Sigmoid colon (tissue), 7 donors: ENCODE results near the gene PPARD. TPM values are rescaled to one million over a fixed set of nuclear protein-coding genes. Genes with fewer than 3 reads are reported as not detected.
A peak's percentile ranks its signal among the peaks of the same experiment; 100 is the strongest.
"Not testable (repeated sequence)": the region's sequence is repeated elsewhere in the genome, so short reads cannot be mapped to it uniquely, and the experiment has no call there.

ENCODE experiments used
- DNase-seq: peaks from one replicate; pipeline ENCODE4 v3.0.0-alpha.2; 2019
- H3K27ac ChIP-seq, 4 donors: fragments of 200-600 bp; sonication (generic); one replicate each; pipeline ENCODE4 v1.5.1; 2016 to 2019; ENCODE audit warnings: mild to moderate bottlenecking in 1 of 4
- H3K27me3 ChIP-seq, 3 donors: fragments of 200-600 bp; sonication (generic); one replicate each; pipeline ENCODE4 v1.5.1; 2019; ENCODE audit warnings: mild to moderate bottlenecking in 1 of 3
- H3K36me3 ChIP-seq, 4 donors: fragments of 200-600 bp; sonication (generic); one replicate each; pipeline ENCODE4 v1.5.1; 2016 to 2019
- H3K4me1 ChIP-seq, 4 donors: fragments of 200-600 bp; sonication (generic); one replicate each; pipeline ENCODE4 v1.5.1; 2017 to 2019
- H3K4me3 ChIP-seq, 4 donors: fragments of 200-600 bp; sonication (generic); one replicate each; pipeline ENCODE4 v1.5.1; 2017 to 2019; ENCODE audit warnings: mild to moderate bottlenecking in 2 of 4, moderate library complexity in 1 of 4
- H3K9me3 ChIP-seq, 4 donors: fragments of 200-600 bp in 3 of 4; sonication (generic) in 3 of 4; one replicate each; pipeline versions ENCODE4 v1.5.1 to v1.6.1; 2013 to 2019
- CTCF ChIP-seq, 4 experiments: fragments of 450-650 bp in 3 of 4; fragments of 200-600 bp in 1 of 4; IDR thresholded peaks; one replicate each; pipeline ENCODE4 v1.5.1; 2016 to 2019; ENCODE audit warnings: antibody characterized with exemption in 4 of 4, mild to moderate bottlenecking in 3 of 4, moderate library complexity in 2 of 4
- EP300 ChIP-seq, 4 donors: sonication (generic); formaldehyde crosslinking; IDR thresholded peaks; one replicate each; pipeline ENCODE4 v1.6.1; 2017; ENCODE audit warnings: antibody characterized with exemption in 4 of 4
- POLR2A ChIP-seq, 2 donors: fragments of 450-650 bp; IDR thresholded peaks; one replicate each; pipeline ENCODE4 v1.6.1; 2016; ENCODE audit warnings: antibody characterized with exemption in 2 of 2, mild to moderate bottlenecking in 2 of 2, moderate library complexity in 2 of 2
- POLR2AphosphoS5 ChIP-seq, 4 donors: sonication (generic); formaldehyde crosslinking; IDR thresholded peaks; one replicate each; pipeline ENCODE4 v1.6.1; 2017; ENCODE audit warnings: antibody characterized with exemption in 4 of 4
- WGBS, 2 donors: extraction: QIAGEN DNeasy Blood & Tissue Kit; methylation state at CpG; one replicate each; pipeline ENCODE4 v1.1.7; 2013; 5-methylcytosine and 5-hydroxymethylcytosine counted together
- intact Hi-C: fragments of 100-400 bp; cut with DNase I; formaldehyde crosslinking; loops from one replicate; pipeline ENCODE4 v1.15.1; 2023
- polyA plus RNA-seq, 3 donors: library from polyadenylated mRNA; stranded (reverse); fragments of 200-250 nt; gene quantifications; one replicate each; pipeline ENCODE4 v1.2.3, GENCODE V29; 2013
- total RNA-seq, 4 donors: library from RNA; depleted of rRNA; stranded (reverse); fragments of >200 nt; gene quantifications; one replicate each; pipeline ENCODE4 v1.1.0, GENCODE V29; 2016
- donor health status: healthy with polysubstance abuse.
- donor health status: Bipolar disorder and iron deficiency.
- donor health status: healthy.

PPARD gene
- total and polyA plus RNA-seq, 7 donors, result 5.8 to 75.4 (median 16.8) TPM

GRCh38 chr6:35428421-35429149 is 86.2 kb downstream of the PPARD start:
- Histone ChIP-seq H3K9me3 (peaks cover 0 to 7% (median 5%) of the 10 kb centered on the region in 4 donors), H3K4me1 (peaks cover 0 to 10% (median 3%) of the 10 kb centered on the region in 4 donors), H3K27ac (no peak overlapping the region), H3K4me3 (no peak overlapping the region), H3K36me3 (peaks cover 12 to 42% (median 24%) of the 10 kb centered on the region in 4 donors), H3K27me3 (no peaks in the 10 kb centered on the region)
- no peak for DNase-seq
- 87 to 95% methylated on average over 10 of the region's 10 CpGs for WGBS, 2 donors
- intact Hi-C loops, result no loop called here
- no peak for TF ChIP-seq EP300 (IDR thresholded peaks at IDR 0.05)
- no peak for TF ChIP-seq CTCF (IDR thresholded peaks at IDR 0.05)
- no peak for TF ChIP-seq POLR2A (IDR thresholded peaks at IDR 0.05)
- TF ChIP-seq POLR2AphosphoS5 (IDR thresholded peaks at IDR 0.05), result no peak

GRCh38 chr6:35429463-35429862 is 87.1 kb downstream of the PPARD start:
- no peak for DNase-seq
- 97 to 98% methylated on average over 2 of the region's 2 CpGs for WGBS, 2 donors
- intact Hi-C loops, result no loop called here
- Histone ChIP-seq H3K27ac (no peak overlapping the region), H3K4me1 (peaks cover 0 to 10% (median 3%) of the 10 kb centered on the region in 4 donors), H3K9me3 (peaks cover 0 to 7% (median 5%) of the 10 kb centered on the region in 4 donors), H3K36me3 (peaks cover 8 to 33% (median 15%) of the 10 kb centered on the region in 4 donors), H3K4me3 (no peak overlapping the region), H3K27me3 (no peaks in the 10 kb centered on the region)
- TF ChIP-seq CTCF (IDR thresholded peaks at IDR 0.05), result no peak

GRCh38 chr6:35432291-35432690 is 89.9 kb downstream of the PPARD start:
- Histone ChIP-seq H3K4me1 (peaks cover 0 to 10% (median 8%) of the 10 kb centered on the region in 4 donors), H3K4me3 (no peak overlapping the region), H3K27me3 (no peaks in the 10 kb centered on the region), H3K36me3 (peaks cover 0 to 5% (median 0%) of the 10 kb centered on the region in 4 donors), H3K27ac (no peak overlapping the region), H3K9me3 (peaks cover 0 to 7% (median 5%) of the 10 kb centered on the region in 4 donors)
- no peak for TF ChIP-seq POLR2A (IDR thresholded peaks at IDR 0.05)
- no peak for TF ChIP-seq CTCF (IDR thresholded peaks at IDR 0.05)
- TF ChIP-seq EP300 (IDR thresholded peaks at IDR 0.05), result no peak
- no peak for TF ChIP-seq POLR2AphosphoS5 (IDR thresholded peaks at IDR 0.05)
- DNase-seq, result no peak
- intact Hi-C loops, result no loop called here
- WGBS, 2 donors, result 12 to 63% methylated on average over 4 of the region's 4 CpGs

- 55 to 75% methylated on average over 3 of the region's 3 CpGs for WGBS, 2 donors
- intact Hi-C loops, result not testable (repeated sequence)
Measured at GRCh38 chr6:35432702-35433101, 90.3 kb downstream of the PPARD start.

GRCh38 chr6:35435074-35435837 is 92.9 kb downstream of the PPARD start:
- H3K36me3 ChIP-seq, result no peaks in the 10 kb centered on the region
- peaks cover 0 to 10% (median 8%) of the 10 kb centered on the region in 4 donors for H3K4me1 ChIP-seq
- no peaks in the 10 kb centered on the region for H3K27me3 ChIP-seq
- TF ChIP-seq POLR2AphosphoS5 (IDR thresholded peaks at IDR 0.05) (no peak), POLR2A (IDR thresholded peaks at IDR 0.05) (no peak), CTCF (IDR thresholded peaks at IDR 0.05) (no peak), EP300 (IDR thresholded peaks at IDR 0.05) (no peak)
- DNase-seq, result no peak
- peak overlapping the region in 1 of 4 donors; percentile 7 for H3K27ac ChIP-seq
- WGBS, 2 donors, result 39 to 75% methylated on average over 16 of the region's 16 CpGs
- H3K4me3 ChIP-seq, result no peak overlapping the region
- peaks cover 0 to 2% (median 0%) of the 10 kb centered on the region in 4 donors for H3K9me3 ChIP-seq
- intact Hi-C loops, result no loop called here

More at GRCh38 chr6:35432702-35433101, 90.3 kb downstream of the PPARD start:
- H3K36me3 ChIP-seq, H3K27ac ChIP-seq, H3K9me3 ChIP-seq, H3K4me3 ChIP-seq, H3K27me3 ChIP-seq, DNase-seq, H3K4me1 ChIP-seq: not testable (repeated sequence)
